Heart left ventricle (tissue), 16 donors: Measurements from ENCODE around the gene B4GALT1. TPM values are rescaled to one million over a fixed set of nuclear protein-coding genes. Genes with fewer than 3 reads are reported as not detected.

ENCODE experiments used
- ATAC-seq, 4 donors: fragments of 200-7000 bp; cut with Tn5 transposase; one replicate each; pipeline ENCODE4 v1.9.1; 2020 to 2022; ENCODE audit warnings: moderate library complexity in 4 of 4, mild to moderate bottlenecking in 3 of 4, moderate number of reproducible peaks in 1 of 4
- DNase-seq, 5 donors: peaks; one replicate each; pipeline ENCODE4 v3.0.0-alpha.2; 2020
- H3K27ac ChIP-seq, 12 donors: fragments of 200-600 bp; sonication (generic) in 4 of 12; one replicate each; pipeline versions ENCODE4 v1.5.0 to v1.8.0; 2016 to 2022; ENCODE audit warnings: mild to moderate bottlenecking in 2 of 12
- H3K27me3 ChIP-seq, 9 donors: fragments of 200-600 bp; sonication (generic) in 2 of 9; one replicate each; pipeline versions ENCODE4 v1.5.1 to v1.8.0; 2016 to 2022; ENCODE audit warnings: mild to moderate bottlenecking in 3 of 9
- H3K36me3 ChIP-seq, 9 donors: fragments of 200-600 bp; sonication (generic) in 2 of 9; one replicate each; pipeline versions ENCODE4 v1.5.0 to v1.8.0; 2018 to 2022; ENCODE audit warnings: mild to moderate bottlenecking in 2 of 9
- H3K4me1 ChIP-seq, 12 donors: fragments of 200-600 bp; sonication (generic) in 4 of 12; one replicate each; pipeline versions ENCODE4 v1.5.0 to v1.8.0; 2016 to 2022; ENCODE audit warnings: mild to moderate bottlenecking in 3 of 12
- H3K4me3 ChIP-seq, 12 donors: fragments of 200-600 bp; sonication (generic) in 4 of 12; one replicate each; pipeline versions ENCODE4 v1.5.0 to v1.8.0; 2017 to 2022; ENCODE audit warnings: mild to moderate bottlenecking in 9 of 12, moderate library complexity in 4 of 12
- H3K9me3 ChIP-seq, 12 donors: fragments of 200-600 bp; sonication (generic) in 4 of 12; one replicate each; pipeline versions ENCODE4 v1.5.0 to v1.8.0; 2016 to 2022; ENCODE audit warnings: mild to moderate bottlenecking in 1 of 12
- POLR2A ChIP-seq, 2 donors: fragments of 450-650 bp; IDR thresholded peaks; one replicate each; pipeline ENCODE4 v1.6.1; 2017; ENCODE audit warnings: antibody characterized with exemption in 2 of 2, mild to moderate bottlenecking in 2 of 2, moderate library complexity in 2 of 2
- WGBS, 4 donors: extraction: QIAGEN DNeasy Blood & Tissue Kit in 2 of 4; methylation state at CpG; one replicate each; pipeline versions ENCODE4 v1.1.5 to v1.1.7; 2013 to 2018; 5-methylcytosine and 5-hydroxymethylcytosine counted together
- intact Hi-C, 10 donors: fragments of 100-400 bp; cut with DNase I; formaldehyde crosslinking; loops; one replicate each; pipeline versions ENCODE4 v1.11.1 to v1.14.2; 2022
- polyA plus RNA-seq, 2 donors: library from polyadenylated mRNA; stranded (reverse); fragments of 200-250 nt; gene quantifications; one replicate each; pipeline ENCODE4 v1.2.3, GENCODE V29; 2013
- total RNA-seq, 9 donors: library from RNA; depleted of rRNA in 2 of 9; stranded (reverse); fragments of >200 nt in 2 of 9; fragmentation: NEBNext Ultra II Directional in 3 of 9; extraction: Animal tissue kit (Norgen Biotek cat#: 25700) in 3 of 9; gene quantifications; one replicate each; pipeline versions ENCODE4 v1.1.0 to v1.2.4, GENCODE V29; 2016 to 2023
- TF ChIP-seq, protein P1 (sequence below), 12 donors: fragments of 200-600 bp; sonication (generic) in 4 of 12; IDR thresholded peaks; one replicate each; pipeline versions ENCODE4 v1.5.0 to v1.8.0; 2018 to 2022; ENCODE audit warnings: antibody characterized with exemption in 12 of 12, mild to moderate bottlenecking in 5 of 12
- donor health status: ischemic (EF 13 %, LVEDD 7.1; RV severe dilation, severe dysfunction).
- donor health status: healthy with polysubstance abuse.
- donor health status: DM: no; HTN: yes; CAD: no.
- donor health status: DM: no; HTN: no; CAD: no.
- donor health status: ischemic (EF 25% LVEDD 6.9; RV normal size, moderate dysfunction).
- donor health status: ischemic (EF 25% LVEDD 5.7; RV mildly dilated, moderate dysfunction).
- donor health status: healthy.
- donor health status: DM: yes; HTN: yes; CAD: no.
- donor health status: ischemic (EF 35%, LVEDD 5.7; RV mildly dilated, moderate dysfunction).
- donor health status: nonischemic (EF 11% LVEDD 7.7; RV severe dilation, severe dysfunction).
- donor health status: DM: yes; HTN: yes; CAD: no.
- donor health status: PGD.
- donor health status: ischemic (EF 29% LVEDD 5.4; RV normal size, mild dysfunction).
- donor health status: nonischemic (EF 23%, LVEDD 6.1; RV moderate dilation, normal function).

The B4GALT1 gene
- total and polyA plus RNA-seq, 11 donors: 10.6 to 73.3 (median 38.4) TPM

DNA sequence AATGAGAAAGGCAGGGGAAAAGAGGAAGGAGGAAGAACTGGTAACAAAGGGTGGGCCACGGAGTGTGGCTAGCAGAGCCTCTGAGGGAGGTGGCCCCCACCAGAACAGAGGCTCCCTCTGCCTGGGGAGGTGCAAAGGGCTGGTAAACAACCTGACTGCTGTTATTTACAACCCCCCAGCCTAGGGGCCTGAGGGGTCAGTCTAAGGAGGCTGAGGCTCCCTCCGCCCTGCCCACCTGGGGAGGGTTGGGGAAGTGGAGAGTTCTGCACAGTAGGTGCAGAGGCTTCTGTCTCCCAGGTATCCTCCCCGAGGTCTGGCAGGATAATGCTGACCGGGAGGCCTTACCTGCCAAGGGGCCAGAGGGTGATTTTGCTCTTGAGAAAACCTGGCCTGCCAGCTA lies 55.0 kb downstream of the B4GALT1 start:
- WGBS, 4 donors: 83 to 97% (median 89%) methylated on average over 4 of the region's 4 CpGs
- Histone ChIP-seq H3K27ac (no peak overlapping the region), H3K36me3 (peaks cover 3 to 73% (median 58%) of the 10 kb centered on the region in 9 donors), H3K9me3 (no peaks in the 10 kb centered on the region), H3K4me3 (no peak overlapping the region), H3K4me1 (peaks cover 3 to 60% (median 20%) of the 10 kb centered on the region in 12 donors), H3K27me3 (no peaks in the 10 kb centered on the region)
- DNase-seq: no peak
- ATAC-seq: no peak
- no peak for TF ChIP-seq POLR2A (IDR thresholded peaks at IDR 0.05)
- TF ChIP-seq, protein P1, sequence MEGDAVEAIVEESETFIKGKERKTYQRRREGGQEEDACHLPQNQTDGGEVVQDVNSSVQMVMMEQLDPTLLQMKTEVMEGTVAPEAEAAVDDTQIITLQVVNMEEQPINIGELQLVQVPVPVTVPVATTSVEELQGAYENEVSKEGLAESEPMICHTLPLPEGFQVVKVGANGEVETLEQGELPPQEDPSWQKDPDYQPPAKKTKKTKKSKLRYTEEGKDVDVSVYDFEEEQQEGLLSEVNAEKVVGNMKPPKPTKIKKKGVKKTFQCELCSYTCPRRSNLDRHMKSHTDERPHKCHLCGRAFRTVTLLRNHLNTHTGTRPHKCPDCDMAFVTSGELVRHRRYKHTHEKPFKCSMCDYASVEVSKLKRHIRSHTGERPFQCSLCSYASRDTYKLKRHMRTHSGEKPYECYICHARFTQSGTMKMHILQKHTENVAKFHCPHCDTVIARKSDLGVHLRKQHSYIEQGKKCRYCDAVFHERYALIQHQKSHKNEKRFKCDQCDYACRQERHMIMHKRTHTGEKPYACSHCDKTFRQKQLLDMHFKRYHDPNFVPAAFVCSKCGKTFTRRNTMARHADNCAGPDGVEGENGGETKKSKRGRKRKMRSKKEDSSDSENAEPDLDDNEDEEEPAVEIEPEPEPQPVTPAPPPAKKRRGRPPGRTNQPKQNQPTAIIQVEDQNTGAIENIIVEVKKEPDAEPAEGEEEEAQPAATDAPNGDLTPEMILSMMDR (IDR thresholded peaks at IDR 0.05): no peak
- intact Hi-C loops: no loop called here

GRCh38 chr9:33111631-33112030 lies 55.5 kb downstream of the B4GALT1 start:
- Histone ChIP-seq H3K4me3 (no peak overlapping the region), H3K9me3 (no peaks in the 10 kb centered on the region), H3K36me3 (peaks cover 3 to 73% (median 58%) of the 10 kb centered on the region in 9 donors), H3K4me1 (peaks cover 6 to 60% (median 21%) of the 10 kb centered on the region in 12 donors), H3K27ac (no peak overlapping the region), H3K27me3 (no peaks in the 10 kb centered on the region)
- no peak for TF ChIP-seq POLR2A (IDR thresholded peaks at IDR 0.05)
- TF ChIP-seq, protein P1 (IDR thresholded peaks at IDR 0.05): no peak
- no peak for ATAC-seq
- DNase-seq: no peak
- intact Hi-C loops: no loop called here
- 89 to 93% (median 92%) methylated on average over 4 to 5 of the region's 5 CpGs for WGBS, 4 donors

- WGBS, 4 donors: 78 to 92% (median 88%) methylated on average over 5 of the region's 5 CpGs
- Histone ChIP-seq H3K27ac (no peak overlapping the region), H3K4me1 (peaks cover 7 to 58% (median 24%) of the 10 kb centered on the region in 12 donors), H3K4me3 (no peak overlapping the region), H3K9me3 (no peaks in the 10 kb centered on the region), H3K36me3 (peaks cover 3 to 68% (median 56%) of the 10 kb centered on the region in 9 donors), H3K27me3 (no peaks in the 10 kb centered on the region)
- ATAC-seq: no peak
- TF ChIP-seq, protein P1 (IDR thresholded peaks at IDR 0.05): no peak
- TF ChIP-seq POLR2A (IDR thresholded peaks at IDR 0.05): no peak
- no peak for DNase-seq
- intact Hi-C loops: no loop called here
Measured at GRCh38 chr9:33110686-33111085, 56.5 kb downstream of the B4GALT1 start.

DNA sequence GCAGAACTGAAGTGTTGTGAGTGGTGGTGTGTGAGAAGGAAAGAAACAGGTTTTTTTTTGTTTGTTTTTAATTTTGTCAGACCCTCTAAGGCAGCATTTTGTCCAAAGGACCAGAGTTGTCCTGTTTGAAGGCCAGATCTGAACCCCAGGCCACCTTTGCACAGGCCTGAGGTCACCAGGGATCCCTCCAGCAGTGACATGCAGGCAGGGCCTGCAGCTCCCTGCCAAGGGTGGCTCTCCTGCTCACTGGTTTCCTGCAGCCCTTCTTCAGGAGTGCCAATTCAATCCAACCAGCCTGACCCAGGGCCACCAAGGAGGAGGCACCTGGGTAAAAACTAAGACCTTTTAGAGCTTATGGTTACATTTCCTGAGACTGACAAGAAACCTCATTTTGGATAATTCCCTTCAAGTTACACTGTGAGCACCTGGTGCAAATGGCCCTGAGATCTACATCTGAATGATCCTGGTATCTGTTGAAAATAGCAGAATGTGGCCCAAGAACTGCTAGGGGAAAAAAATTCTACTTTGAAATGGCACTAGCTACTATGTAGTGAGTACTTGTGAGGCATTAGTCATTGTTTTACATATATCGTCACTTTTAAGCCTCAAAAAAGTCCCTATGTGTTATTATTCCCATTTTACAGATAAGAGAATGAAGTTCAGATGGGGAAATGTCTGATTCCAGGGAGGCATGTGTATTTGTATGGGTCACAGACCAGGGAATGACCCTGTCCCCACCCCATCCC lies 57.1 kb downstream of the B4GALT1 start:
- Histone ChIP-seq H3K27ac (peak overlapping the region in 2 of 12 donors; percentile 8 to 34), H3K9me3 (no peaks in the 10 kb centered on the region), H3K27me3 (no peaks in the 10 kb centered on the region), H3K4me1 (peaks cover 7 to 56% (median 25%) of the 10 kb centered on the region in 12 donors), H3K36me3 (peaks cover 3 to 61% (median 49%) of the 10 kb centered on the region in 9 donors), H3K4me3 (no peak overlapping the region)
- intact Hi-C loops: loop anchor here in 6 of 10 donors (2.0 to 10.0 kb wide), 4 partner anchors 29 to 62 kb away; partner anchors contain the start of gene B4GALT1 (in 5 of the 6)
- DNase-seq (no peak), ATAC-seq (no peak)
- WGBS, 4 donors: 86 to 94% (median 90%) methylated on average over 1 of the region's 1 CpG
- no peak for TF ChIP-seq POLR2A (IDR thresholded peaks at IDR 0.05)
- TF ChIP-seq, protein P1 (IDR thresholded peaks at IDR 0.05): no peak
